Nucleus accumbens (tissue), 56 donors: ENCODE data around the gene TMEM248.
"Not testable (repeated sequence)": the region's sequence is repeated elsewhere in the genome, so short reads cannot be mapped to it uniquely, and the experiment has no call there.

Experiments
- DNase-seq, 56 donors: peaks; one replicate each; lab custom pipeline; 2025; lab: John Stamatoyannopoulos, UW

The TMEM248 gene

DNA sequence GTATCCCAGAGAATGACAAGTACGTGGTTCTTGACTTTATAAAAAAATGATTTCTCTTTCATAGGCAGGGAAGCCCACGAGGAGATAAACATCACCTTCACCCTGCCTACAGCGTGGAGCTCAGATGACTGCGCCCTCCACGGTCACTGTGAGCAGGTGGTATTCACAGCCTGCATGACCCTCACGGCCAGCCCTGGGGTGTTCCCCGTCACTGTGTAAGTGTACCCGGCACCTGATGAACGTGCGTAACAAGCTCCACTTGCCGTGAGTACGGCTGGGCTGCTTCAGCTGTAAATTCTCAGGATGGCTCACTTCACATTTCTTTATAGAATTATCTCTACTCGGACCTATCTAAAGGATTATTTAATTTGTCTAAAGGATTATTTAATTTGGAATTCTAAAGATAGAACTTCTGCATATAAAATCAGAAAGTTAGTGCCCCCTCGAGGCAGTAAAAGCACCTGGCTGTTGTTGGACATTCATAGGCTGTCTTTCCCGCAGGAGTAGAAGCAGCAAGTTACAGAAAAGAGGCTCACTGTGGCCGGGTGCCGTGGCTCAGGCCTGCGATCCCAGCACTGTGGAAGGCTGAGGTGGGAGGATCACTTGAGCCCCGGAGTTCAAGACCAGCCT is 27.6 kb downstream of the TMEM248 start:
- DNase-seq = no peak

DNA sequence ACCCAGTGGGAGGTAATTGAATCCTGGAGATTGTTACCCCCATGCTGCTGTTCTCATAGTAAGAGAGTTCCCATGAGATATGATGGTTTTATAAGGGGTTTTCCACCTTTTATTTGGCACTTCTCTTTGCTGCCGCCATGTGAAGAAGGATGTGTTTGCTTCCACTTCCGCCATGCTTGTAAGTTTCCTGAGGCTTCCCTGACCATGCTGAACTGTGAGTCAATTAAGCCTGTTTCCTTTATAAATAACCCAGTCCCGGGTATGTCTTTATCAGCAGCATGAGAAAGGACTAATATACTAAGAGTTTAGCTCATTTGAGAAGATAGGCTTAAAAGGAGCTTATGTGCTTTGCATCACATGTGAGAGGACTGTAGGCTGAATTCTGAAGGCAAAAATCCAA is 29.3 kb downstream of the TMEM248 start:
- DNase-seq = no peak

DNA sequence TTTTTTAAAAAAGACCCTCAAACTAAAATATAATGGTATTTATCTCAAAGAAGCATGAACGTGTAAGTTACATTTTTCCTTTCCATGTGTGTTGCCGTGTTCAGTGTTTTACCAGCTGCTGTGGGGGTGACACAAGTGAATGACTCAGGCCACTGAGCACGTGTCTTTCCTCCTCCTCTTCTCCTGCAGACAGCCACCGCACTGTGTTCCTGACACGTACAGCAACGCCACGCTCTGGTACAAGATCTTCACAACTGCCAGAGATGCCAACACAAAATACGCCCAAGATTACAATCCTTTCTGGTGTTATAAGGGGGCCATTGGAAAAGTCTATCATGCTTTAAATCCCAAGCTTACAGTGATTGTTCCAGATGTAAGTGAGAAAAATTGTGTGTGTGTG is 29.7 kb downstream of the TMEM248 start:
- DNase-seq = peak in 50 of 56 donors; percentile 4 to 90 (median 63)

DNA sequence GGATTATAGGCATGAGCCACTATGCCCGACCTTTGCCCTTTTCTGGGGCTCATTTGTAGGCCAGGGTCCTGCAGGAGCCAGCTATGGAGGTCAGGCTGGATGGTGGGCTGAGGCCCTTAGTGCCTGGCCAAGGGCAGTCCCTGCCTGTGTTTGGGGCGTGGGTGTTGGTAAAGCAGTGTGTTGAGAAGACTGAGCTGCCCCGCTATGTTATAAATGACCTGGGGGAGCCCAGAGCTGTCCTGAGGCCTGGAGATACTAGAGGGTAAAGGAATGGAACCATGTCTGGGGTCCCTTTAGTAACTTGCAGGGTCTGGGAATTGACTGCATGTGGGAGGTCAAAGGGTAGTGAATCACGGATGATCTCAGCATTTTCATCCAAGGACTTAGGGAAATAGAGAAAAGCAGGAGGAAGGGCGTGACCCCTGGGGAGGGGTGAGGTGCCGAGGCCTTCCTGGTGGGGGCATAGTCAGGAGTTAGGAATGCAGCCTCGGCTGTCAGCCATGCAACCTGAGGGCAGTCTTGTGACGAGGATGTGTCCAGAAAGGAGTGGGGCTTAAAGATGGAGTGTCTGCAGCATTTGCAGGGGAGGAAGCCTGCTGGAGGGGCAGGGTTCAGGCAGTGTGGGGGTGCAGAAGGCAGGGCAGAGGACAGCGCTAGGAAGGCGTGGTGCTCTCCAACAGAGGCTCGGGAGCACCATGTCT is 31.5 kb downstream of the TMEM248 start:
- no peak for DNase-seq

DNA sequence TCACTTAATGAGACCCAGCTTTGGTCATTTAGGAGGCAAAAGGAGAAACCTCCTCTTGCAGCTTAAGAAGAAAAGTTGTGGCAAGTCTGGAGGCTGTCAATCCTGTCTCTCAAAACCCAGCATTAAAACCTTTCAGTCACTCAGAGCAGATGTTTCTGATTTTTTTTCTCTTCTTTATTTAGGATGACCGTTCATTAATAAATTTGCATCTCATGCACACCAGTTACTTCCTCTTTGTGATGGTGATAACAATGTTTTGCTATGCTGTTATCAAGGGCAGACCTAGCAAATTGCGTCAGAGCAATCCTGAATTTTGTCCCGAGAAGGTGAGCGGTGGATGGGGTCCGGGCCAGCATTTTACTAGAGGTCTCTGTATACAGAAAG is 32.0 kb downstream of the TMEM248 start:
- no peak for DNase-seq

DNA sequence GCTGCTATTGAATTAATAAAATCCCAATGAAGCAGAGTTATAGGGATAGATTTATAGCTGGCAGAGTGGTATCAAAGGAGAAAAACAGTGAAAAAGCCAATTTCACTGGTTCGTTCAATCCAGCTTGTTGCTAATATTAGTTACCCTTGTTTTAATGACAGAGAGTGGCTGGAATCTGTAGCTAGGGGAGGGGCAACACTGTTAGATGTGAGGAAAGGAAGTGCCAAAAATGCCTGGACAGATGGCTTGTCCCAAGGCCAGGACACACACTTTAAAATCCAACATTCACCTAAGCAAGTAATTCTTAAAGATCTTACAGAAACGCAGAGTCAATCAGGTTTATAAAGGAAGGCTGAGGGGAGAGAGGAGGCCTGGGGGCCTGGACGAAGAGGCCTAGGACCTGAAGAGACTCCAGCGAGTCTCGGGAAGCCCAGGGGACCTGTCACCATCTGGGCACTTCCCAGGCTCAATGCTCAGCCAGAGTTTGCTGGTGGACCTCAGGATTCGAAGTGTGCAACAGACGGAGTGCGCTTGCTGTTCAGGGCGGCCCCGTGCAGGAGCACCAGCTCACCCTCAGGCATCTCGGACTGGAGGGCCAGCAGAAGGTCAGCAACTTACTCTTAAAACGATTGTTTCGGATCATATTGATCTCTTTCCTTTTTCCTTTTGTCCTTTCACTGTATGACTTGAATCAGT is 36.7 kb downstream of the TMEM248 start:
- no peak for DNase-seq

DNA sequence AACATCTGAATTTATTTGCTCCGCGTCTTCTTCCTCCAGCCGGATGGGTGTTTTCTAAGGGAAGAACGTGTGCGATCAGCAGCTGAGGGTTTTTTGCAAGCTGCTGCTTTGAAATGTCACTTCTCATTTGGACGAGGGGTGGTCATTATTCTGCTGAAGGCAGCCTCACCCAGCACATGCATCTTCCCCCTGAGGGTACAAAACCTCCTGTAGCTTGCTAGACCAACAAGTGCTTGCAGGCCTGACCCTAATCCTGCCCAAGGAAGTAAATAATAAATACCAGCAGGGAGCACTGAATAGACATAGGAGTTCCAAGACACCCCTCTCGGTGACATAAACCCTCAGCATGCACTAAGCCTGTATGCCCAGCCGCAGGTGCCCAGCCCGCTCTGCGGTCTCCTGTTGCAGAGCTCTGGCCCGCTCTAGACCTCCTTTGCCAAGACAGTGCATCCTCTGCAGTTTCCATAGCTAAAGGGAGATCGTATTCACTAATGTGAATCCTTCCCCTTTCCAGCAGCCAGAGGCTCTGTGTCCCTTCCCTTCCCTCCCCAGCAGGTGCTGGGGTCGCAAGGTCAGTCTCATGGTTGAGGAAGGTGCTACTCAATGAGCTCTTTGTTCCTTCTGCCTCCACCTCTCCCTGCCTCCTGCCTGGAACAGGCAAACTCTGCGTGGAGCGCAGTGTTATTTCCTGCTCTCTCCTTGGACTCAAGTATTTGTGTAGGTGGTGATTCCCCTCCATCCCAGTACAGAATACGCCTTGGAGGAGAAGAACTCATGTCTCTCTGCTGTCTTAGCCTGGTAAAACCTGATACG is 37.7 kb downstream of the TMEM248 start:
- DNase-seq = peak in 1 of 56 donors; percentile 4

DNA sequence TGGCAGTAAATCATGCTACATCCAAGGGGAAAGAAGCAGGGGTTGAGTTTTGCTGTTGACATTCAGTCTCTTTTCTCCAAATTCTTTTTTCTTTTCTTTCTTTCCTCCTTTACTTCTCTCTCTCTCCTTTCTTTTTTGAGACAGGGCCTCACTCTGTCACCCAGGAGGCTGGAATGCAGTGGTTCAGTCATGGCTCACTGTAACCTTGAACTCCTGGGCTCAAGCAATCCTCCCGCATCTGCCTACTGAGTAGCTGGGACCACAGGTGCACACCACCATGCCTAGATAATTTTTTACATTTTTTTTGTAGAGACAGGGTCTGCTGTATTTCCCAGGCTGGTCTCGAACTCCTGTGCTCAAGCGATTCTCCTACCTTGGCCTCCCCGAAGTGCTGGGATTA is 39.2 kb downstream of the TMEM248 start:
- no peak for DNase-seq

DNA sequence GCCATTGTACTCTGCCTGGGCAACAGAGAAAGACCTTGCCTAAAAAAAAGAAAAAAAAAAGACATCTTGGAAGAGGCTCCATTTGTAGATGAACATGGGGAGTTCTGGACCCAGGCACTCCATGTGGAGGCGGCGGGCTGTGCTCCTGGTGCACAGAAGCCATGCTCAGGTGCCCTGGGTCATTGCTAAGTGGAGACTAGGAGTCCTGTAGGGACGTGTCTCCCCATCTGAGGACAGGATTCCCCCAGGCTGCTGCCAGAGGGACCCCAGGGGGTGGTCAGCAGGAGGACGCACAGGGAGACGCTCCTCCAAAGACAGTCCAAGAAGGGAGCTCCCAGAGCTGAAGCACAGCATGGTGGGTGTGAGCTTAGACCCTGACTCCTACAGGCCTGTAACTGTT is 40.1 kb downstream of the TMEM248 start:
- no peak for DNase-seq

DNA sequence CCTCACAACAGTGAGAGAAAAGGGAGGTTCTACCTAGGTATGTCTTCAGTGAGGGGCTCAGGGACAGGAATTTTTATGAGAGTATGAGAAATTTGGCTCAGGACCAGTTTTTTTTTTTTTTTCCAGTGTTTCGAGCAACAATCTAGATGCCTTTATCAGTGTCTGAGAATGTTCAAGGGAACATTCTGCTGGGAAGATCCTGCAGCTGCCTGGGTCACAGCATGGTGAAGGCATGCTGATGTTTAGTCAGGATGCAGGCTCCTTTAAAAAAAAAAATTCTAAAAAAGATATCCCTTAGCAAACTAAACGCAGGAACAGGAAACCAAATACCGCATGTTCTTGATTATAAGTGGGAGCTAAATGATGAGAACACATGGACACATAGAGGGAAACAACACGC is 43.4 kb downstream of the TMEM248 start:
- DNase-seq = no peak

DNA sequence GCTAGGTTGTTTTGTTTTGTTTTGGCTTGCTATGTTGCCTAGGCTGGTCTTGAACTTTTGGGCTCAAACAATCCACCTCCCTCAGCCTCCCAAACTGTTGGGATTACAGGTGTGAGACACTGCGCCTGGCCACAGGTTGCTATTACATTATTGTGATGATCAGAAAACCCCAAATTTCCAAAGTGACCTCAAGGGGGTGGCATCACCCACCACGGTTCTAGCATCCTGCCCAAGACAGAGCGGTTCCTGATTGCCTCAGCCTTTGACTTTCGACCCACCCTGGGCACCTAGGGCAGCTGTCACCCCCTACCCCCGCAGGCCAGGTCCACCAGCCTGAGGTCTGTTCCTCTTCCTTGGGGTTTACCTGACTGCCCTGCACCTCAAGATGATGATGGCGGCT is 46.0 kb downstream of the TMEM248 start:
- DNase-seq = no peak

DNA sequence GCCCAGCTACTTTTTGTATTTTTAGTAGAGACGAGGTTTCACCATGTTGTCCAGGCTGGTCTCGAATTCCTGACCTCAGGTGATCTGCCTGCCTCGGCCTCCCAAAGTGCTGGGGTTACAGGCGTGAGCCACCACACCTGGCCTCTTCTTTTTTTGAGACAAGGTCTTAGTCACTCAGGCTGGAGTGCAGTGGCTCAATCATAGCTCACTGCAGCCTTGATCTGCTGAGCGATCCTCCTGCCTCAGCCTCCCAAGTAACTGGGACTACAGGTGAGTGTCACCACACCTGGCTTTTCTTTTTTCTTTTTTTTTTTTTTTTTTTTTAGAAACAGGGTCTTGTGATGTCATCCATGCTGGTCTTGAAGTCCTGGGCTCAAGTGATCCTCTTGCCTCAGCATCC is 48.0 kb downstream of the TMEM248 start:
- not testable (repeated sequence) for DNase-seq

DNA sequence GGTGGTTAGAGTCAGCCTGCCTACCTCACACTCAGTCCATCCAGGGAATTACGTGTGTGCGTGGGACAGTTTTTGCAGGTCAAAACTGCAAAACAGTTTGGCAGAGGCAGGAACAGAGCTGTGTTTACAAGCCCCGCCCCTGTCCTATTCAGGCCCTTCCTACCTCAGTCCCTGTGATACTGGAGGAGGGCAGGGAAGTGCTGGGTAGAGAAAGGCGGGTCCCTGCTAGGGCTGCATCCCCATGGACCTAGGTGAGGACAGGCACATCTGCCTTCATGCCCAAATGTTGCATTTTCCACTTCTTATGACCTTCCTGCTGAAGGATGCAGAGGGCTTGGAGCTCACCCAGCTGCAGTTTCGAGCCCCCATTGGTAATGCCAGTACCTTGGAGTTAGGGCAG is 49.3 kb downstream of the TMEM248 start:
- no peak for DNase-seq

DNA sequence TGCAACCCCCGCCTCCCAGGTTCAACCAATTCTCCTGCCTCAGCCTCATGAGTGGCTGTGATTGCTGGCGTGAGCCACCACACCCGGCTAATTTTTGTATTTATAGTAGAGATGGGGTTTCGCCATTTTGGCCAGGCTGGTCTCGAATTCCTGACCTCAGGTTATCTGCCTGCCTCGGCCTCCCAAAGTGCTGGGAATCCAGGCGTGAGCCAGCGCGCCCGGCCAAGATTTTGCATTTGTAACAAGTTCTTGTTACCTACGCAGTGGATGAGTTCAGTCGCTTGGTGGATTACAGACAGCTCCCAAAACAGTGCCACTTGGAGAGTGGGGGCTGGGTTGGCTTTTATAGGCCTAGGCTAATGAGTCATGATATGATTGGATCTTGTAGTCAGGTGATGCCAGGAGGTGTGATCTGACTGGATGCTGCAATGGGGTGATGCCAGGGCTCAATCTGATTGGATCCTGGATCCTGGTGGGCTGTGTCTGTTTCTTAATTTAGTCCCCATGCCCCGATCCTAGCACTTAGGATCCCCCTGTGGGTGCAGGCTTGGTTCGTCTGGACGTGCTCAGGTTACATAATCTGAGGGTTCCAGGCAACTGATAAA is 54.1 kb downstream of the TMEM248 start:
- DNase-seq = no peak

DNA sequence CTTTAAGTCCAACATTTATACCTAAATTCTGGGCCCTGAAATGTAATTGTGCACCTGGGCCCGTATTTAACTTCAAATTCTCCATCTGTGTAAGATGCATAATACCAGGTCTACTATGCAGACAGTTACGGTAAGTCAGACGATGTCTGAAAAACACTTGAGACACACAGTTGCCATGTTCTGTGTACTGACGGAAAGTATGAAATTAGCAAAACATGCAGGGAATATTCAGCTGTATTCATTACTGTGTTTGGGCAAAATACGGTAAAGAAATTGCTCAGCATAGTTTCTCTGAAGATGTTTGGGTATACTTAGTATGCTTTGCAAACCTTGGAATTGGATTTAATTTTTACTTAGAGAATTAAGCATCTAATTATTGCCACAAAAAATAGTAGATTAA is 57.3 kb downstream of the TMEM248 start:
- not testable (repeated sequence) for DNase-seq

DNA sequence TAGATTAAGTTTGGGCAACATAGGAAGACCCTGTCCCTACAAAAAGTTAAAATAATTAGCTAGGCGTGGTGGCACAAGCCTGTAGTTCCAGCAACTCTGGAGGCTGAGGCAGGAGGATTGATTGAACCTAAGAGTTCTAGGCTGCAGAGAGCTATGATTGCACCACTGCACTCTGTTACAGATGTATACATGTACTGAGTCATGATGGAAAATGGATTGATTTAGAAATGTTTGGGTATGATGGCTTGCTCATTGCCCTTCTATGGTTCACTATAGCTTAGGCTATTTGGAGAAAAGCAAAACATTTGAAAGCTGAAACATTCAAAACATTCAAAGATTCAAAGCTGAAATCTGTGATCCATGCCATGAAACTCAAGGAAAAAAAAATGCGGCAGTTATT is 58.0 kb downstream of the TMEM248 start:
- not testable (repeated sequence) for DNase-seq

DNA sequence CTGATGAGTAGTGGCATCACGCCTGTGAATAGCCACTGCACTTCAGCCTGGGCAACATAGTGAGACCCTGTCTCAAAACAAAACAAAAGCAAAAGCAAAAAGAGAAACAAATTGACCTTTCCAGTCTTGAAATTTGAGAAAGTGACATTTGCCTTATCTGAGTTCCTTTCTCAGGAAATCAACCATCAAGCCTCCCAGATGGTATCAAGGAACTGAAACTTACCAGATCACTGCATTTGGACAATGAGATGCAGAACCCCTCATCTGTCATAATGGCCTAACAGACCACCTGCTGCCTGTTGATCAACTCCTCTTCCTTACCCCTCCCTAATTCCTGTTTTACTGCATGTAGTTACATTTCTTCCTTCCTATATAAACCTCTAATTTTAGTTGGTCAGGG is 59.3 kb downstream of the TMEM248 start:
- not testable (repeated sequence) for DNase-seq

DNA sequence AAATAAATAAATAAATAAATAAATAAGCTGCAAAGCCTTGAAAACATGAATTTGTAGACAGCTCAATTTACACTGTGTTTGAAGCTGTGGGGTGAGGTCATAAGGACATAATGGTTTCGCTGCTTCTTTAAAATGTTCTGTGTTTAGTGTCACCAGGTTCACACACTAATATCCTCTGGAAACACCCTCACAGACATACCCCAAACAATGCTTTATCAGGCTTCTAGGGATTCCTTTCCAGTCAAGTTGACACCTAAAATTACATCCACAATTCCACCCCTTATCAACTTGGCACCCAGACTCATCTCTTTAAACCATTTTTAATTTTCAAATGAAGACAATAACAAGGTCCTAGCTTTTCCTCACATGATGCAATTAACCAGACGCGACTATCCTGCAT is 68.5 kb downstream of the TMEM248 start:
- DNase-seq = not testable (repeated sequence)

DNA sequence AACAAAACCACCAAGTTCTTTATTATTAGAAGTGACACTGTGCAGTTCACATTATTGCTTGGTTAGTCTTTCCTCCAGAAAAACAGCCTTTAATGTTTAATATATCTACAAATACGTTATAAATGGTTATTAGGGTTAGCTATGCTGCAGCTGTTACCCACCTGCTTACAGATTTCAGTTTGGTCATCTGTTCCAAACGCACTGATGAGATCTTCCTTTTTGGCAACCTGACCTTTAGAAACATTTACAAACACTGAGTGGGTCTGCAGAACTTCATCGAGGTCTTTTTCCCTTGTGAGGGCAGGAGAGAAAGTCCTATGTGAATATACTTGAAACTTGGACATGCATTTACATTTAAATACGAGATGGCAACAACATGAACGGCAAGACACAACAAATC is 73.0 kb downstream of the TMEM248 start:
- not testable (repeated sequence) for DNase-seq

DNA sequence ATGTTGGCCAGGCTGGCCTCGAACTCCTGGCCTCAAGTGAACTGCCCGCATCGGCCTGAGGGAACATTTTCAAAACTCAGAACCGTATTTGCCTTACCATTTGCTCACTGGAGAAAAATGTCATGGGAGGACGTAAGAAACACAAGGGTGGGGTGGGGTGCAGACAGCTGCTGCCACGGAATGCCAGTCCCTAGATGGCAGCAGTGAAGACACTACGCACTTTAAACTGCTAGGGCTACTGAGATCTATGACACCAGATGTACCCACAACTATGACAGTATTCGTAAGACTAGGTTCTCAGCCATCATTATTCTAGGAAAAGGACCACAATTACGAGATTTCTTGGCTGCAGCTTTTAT is 73.6 kb downstream of the TMEM248 start:
- peak in 45 of 56 donors; percentile 1 to 64 (median 19) for DNase-seq
